Adrenal gland (tissue), 5 donors: Measurements from ENCODE around the gene PSMB3.

ENCODE experiments used
- POLR2A ChIP-seq, 2 donors: fragments of 450-650 bp; IDR thresholded peaks; one replicate each; pipeline ENCODE4 v1.6.1; 2017; ENCODE audit warnings: antibody characterized with exemption in 2 of 2, mild to moderate bottlenecking in 2 of 2, moderate library complexity in 1 of 2
- TF ChIP-seq, protein P1 (sequence below), 6 experiments: fragments of 450-650 bp in 4 of 6; fragments of 200-600 bp in 2 of 6; sonication (generic) in 1 of 6; IDR thresholded peaks; 1 replicate in 5 of 6; 2 replicates in 1 of 6; pipeline versions ENCODE4 v1.5.1 to v1.8.0; 2016 to 2021; ENCODE audit warnings: antibody characterized with exemption in 6 of 6, mild to moderate bottlenecking in 2 of 6, moderate library complexity in 1 of 6
- donor health status: DM: no; HTN: no; CAD: no.

DNA sequence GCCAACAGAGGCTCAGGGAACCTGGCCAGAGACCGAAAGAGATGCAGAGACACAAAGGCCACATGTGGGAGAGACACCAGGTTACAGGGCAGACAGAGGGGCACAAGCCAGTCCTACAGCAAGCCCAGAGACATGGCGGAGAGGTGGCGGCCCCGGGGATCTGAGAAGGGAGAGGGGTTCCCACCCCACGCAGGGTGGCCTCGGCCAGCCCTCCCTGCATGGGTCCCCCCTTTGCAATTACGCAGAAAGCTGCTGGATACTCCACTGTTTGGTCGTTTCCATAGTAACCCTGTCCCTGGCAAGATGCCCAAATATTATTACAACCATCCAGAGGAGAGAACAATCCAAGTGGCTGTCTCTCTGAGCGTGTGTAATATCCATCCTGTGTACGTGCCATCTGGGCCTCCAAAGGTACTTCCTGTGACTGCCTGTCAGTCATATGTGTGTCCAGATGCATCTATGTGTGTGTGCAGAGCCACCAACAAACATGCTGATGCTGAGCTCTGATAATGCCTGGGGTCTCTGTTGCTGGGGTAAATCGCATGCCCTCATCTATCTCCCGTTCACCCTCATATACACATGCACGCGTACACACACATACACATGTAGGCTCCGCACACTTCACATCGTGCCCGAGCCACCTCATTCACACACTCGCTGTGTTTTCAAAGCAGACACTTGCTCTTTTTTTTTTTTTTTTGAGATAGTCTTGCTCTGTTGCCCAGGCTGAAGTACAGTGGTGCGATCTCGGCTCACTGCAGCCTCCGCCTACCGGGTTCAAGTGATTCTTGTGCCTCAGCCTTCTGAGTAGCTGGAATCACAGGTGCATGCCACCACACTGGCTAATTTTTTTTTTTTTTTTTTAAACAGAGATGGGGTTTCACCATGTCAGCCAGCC is 9.9 kb upstream of the PSMB3 start:
- TF ChIP-seq, protein P1, sequence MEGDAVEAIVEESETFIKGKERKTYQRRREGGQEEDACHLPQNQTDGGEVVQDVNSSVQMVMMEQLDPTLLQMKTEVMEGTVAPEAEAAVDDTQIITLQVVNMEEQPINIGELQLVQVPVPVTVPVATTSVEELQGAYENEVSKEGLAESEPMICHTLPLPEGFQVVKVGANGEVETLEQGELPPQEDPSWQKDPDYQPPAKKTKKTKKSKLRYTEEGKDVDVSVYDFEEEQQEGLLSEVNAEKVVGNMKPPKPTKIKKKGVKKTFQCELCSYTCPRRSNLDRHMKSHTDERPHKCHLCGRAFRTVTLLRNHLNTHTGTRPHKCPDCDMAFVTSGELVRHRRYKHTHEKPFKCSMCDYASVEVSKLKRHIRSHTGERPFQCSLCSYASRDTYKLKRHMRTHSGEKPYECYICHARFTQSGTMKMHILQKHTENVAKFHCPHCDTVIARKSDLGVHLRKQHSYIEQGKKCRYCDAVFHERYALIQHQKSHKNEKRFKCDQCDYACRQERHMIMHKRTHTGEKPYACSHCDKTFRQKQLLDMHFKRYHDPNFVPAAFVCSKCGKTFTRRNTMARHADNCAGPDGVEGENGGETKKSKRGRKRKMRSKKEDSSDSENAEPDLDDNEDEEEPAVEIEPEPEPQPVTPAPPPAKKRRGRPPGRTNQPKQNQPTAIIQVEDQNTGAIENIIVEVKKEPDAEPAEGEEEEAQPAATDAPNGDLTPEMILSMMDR (IDR thresholded peaks at IDR 0.05) = no peak
- TF ChIP-seq POLR2A (IDR thresholded peaks at IDR 0.05) = no peak
